Activated effector memory CD4-positive, alpha-beta T cell treated with anti-CD3 and anti-CD28 coated beads, Interleukin-2, amount 50 U/mL, for 16 hours (primary cell): ENCODE data around the gene RANBP17.
"Not testable (repeated sequence)": the region's sequence is repeated elsewhere in the genome, so short reads cannot be mapped to it uniquely, and the experiment has no call there.

Source experiments
- DNase-seq: peaks from one replicate; pipeline ENCODE4 v3.0.0-alpha.2; 2020

The RANBP17 gene

GRCh38 chr5:170861917-170862766, at the start of gene RANBP17:
RANBP17 (plus strand) TSS chr5:170862018.
- DNase-seq, result no peak

- DNase-seq, result no peak
Observed at GRCh38 chr5:170813231-170813630, 48.6 kb upstream of the RANBP17 start.

DNA sequence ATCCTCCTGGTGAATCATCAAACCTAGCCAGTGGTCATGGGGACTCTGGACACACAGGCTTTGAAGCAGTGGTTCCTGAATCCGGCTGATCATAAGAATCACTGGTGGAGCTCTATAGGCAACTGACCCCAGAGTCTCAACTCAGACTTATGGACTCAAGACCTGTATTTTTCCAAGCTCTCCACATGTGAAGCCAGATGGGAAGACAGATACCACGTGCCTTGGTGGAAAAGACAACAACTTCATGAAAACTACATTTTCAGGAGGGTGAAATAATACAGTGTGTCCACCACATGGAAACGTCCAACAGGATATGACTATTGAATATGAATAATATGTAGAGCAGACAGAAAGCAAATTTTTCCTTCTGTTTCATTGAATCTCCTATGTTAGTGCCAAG, 44.6 kb upstream of the RANBP17 start:
- no peak for DNase-seq

GRCh38 chr5:170818232-170818631, 43.6 kb upstream of the RANBP17 start:
- no peak for DNase-seq

- DNase-seq, result no peak
Observed at GRCh38 chr5:170819824-170820223, 42.0 kb upstream of the RANBP17 start.

DNA sequence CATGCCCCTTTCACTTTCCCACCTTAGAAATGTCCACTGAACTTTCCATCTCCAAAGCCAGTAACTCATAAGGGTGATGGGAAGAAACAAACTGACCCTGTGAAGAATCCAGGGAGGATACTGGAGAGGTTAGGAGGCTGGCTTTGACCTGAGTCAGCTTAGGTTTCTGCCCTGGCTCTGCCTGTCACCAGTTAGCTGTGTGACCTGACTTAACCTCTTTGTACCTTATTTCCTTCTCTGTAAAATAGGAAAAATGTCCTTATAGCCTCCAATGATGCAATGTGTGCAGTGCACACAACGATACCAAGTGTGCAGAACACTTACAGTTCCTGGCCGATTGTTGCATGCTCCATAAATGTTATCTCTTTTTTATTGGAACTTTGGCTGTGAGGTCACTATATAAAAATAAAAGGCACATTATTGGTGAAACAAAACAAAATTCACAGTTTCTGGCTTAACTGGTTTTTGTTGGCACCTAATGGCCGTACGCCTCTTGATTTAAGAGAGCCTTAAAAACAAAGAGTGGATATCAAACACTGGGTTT, 40.5 kb upstream of the RANBP17 start:
- no peak for DNase-seq

DNA sequence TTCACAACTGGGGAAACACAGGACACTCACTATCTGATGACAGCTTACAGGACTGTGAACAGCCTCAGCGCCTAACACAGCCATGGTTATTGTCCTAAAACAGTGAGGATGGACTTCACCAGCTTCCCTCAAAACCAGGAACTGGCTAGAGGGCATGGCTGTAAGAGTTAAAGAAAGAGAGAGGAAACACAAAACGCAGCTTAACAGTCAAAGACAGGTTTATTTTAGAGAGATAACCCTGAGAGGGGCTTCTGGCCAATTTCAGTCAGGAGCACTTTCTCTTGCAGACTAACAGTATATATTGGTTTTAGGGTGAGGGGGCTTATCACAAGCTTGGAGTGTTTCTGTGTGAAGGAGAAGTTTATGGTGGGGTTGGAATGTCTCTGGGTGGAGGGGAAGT, 35.7 kb upstream of the RANBP17 start:
- DNase-seq, result no peak

- DNase-seq, result no peak
Observed at GRCh38 chr5:170832241-170832640, 29.6 kb upstream of the RANBP17 start.

DNA sequence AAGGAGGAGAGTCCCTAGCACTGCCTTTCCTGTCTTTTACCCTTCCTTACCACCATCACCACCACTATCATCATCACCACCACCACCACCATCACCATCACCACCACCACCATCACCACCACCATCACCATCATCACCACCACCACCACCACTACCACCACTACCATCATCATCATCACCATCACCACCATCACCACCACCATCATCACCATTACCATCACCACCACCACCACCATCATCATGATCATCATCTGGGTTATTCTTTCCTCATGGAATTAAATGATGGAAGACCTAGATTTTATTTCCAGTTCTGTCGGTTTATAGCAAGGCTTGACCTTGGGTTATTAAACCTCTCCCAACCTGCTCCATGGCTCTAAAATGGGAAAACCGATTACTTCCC, 27.8 kb upstream of the RANBP17 start:
- DNase-seq, result not testable (repeated sequence)

GRCh38 chr5:170836226-170836625, 25.6 kb upstream of the RANBP17 start:
- DNase-seq, result no peak

DNA sequence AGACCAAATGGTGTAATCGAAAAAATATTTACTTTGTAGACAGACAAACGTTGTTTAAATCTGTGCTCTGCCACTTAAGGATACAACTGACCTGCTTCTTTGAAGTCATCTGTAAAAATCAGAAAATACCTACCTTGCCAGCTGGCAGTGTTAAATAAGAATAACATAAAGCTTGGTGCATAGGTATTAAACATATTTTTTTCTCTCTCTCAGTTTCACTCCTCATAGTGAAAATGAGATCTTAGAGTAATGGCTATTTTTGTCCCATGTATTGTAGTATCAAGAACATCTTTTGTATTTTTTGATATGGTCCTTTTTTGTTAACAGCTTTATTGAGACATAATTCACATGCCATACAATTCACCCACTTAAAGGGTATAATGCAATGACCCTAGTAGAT, 17.9 kb upstream of the RANBP17 start:
- no peak for DNase-seq

- DNase-seq, result no peak
Observed at GRCh38 chr5:170844651-170845050, 17.2 kb upstream of the RANBP17 start.

DNA sequence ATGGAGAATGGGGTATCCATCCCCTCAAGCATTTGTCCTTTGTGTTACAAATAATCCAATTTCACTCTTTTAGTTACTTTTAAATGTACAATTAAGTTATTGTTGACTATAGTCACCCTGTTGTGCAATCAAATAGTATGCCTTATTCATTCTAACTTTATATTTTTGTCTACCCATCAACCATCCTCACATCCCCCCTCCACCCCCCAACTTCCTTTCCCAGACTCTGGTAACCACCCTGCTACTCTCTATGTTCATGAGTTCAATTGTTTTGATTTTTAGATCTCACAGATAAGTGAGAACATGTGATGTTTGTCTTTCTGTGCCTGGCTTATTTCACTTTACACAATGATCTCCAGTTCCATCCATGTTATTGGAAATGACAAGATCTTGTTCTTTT, 15.4 kb upstream of the RANBP17 start:
- DNase-seq, result no peak

- no peak for DNase-seq
Observed at GRCh38 chr5:170846846-170847245, 15.0 kb upstream of the RANBP17 start.

DNA sequence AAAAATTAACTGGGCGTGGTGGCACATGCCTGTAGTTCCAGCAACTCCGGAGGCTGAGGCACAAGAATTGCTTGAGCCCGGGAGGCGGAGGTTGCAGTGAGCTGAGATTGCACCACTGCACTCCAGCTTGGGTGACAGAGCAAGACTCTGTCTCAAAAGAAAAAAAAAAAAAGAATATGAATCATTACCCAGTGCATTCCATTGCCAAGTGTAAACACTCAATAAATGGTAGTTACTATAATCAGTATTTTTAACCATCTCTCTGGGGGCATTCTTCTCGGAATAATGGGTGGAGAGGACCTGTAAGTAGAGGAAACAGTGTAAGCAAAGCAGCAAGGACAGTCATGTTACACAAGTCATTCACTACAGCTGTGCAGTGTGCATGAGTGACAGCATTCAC, 13.8 kb upstream of the RANBP17 start:
- no peak for DNase-seq

DNA sequence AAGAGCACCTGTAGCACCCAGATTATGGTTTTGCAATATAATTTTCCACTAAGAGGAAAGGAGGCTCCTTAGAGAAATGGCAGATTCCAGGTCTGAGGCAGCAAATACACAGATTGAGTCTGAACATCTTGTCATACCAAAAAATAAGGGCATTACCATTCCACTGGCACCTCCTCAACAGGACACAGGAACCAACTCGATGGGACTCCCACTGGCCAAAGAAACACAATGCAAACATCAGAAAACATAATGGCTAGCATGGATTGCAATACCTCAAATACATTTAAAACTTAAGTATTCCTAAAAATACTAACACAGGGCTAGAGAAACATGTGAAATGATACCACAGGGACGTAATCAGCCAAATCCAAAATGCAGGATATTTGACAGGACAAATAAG, 12.4 kb upstream of the RANBP17 start:
- DNase-seq, result no peak

- DNase-seq, result no peak
Observed at GRCh38 chr5:170854566-170854965, 7.3 kb upstream of the RANBP17 start.

DNA sequence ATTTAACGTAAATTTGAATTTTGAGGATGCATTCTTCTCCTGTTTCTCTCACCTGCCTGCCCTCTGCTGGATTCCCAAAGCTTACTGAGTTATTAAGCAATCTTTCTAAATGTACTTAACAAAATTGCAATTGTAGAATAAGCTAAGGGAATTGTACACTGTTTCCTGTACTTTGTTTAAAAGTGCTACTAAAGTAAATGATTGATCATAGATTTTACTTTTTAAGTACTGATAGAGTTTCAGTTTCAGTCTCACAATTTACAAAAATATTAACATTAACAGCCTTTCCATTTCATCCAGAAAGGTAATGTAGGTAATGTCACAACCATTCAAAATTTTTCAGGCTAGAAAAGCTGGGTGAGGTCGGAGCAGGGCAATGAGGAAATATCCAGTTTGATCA, 4.8 kb upstream of the RANBP17 start:
- no peak for DNase-seq

DNA sequence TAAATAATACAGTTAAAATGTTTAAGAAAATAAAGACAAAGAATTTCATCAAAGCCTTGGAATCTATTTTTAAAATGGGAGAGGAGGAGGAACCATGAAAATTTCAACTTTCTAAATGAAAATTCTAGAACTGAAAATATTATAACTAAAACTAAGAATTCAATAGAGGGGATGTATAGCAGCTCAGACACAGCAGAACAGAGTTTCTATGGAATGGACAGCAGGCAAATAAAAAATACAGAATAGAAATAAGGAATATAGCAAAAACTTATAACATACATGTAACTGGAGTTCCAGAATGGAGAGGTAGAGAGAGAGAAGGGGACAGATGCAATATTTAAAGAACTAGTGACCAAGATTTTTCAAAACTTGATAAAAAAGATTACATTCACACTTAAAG, 1.4 kb upstream of the RANBP17 start:
- no peak for DNase-seq

- no peak for DNase-seq
Observed at GRCh38 chr5:170860818-170861666, 776 bp upstream of the RANBP17 start.

GRCh38 chr5:170861667-170861916, 226 bp upstream of the RANBP17 start:
- no peak for DNase-seq

DNA sequence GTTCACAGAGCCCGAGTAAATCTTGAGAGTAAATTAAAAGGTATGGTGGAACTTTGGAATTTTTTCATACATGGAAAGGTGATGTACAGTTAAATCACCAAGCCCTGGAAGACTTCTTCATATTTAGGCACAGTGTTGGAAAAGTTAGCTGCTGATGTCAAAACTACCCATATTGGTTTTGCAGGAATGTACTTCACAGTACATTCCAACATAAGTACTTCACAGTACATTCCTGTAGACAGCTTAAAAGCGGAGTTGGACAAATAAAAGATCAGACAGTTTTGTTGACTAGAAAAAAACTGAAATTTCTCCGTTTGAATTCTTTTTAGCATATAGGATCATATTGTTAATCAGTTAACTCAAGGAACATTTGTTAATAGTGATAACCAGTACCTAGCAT, 1.8 kb downstream of the RANBP17 start:
- DNase-seq, result no peak

- no peak for DNase-seq
Observed at GRCh38 chr5:170865622-170866021, 3.8 kb downstream of the RANBP17 start.

DNA sequence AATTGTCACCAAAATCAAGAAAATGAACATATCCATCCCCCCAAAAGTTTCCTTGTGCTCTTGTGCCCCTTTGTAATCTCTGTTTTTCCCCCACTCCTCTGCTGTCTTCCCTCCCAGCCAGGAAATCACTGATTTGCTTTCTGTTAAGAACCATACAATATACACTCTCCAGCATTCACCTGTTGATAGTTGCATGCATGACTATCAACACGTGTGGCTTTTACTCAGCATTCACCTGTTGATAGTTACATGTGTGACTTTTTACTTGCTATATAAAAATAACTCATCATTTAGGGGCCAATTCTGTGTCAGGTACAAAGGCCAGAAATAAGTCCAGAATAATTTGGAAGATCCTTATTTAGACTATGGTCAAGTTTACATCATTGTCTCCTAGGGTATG, 6.0 kb downstream of the RANBP17 start:
- no peak for DNase-seq
